ENCODE measurements around the gene OAS3. TPM values are rescaled to one million over a fixed set of nuclear protein-coding genes. Genes with fewer than 3 reads are reported as not detected.

The OAS3 gene
- total and polyA plus RNA-seq, 10 of the 15 experiments (the other 5 are each of a cell fraction or from before 2014, with no cell fraction given), result 5.1 to 107 (median 18.0) TPM

GRCh38 chr12:112907415-112908157 is 30.7 kb upstream of the OAS3 start:
- 14% methylated on average over 7 of the region's 7 CpGs for WGBS (ENCODE audit: insufficient coverage, insufficient replicate concordance, low lambda C conversion rate, missing lambda C conversion rate)
- no peaks in the 10 kb centered on the region for H3K27me3 ChIP-seq (replicated peaks in 1 of 2; ENCODE audit: control insufficient read depth in 2 of 2, insufficient read depth in 2 of 2, low read length in 1 of 2)
- ChIA-PET CTCF (interaction anchor here (0.7 to 5.1 kb wide), 15 partner anchors 9 to 141 kb away, joined by 3 to 31 read pairs (median 4); partner anchors contain the start of genes OAS2 and OAS3), POLR2A (interaction anchor here (0.6 to 5.4 kb wide), 16 partner anchors 10 to 898 kb away, joined by 3 to 69 read pairs (median 3); partner anchors contain the start of genes OAS2 and OAS3), RAD21 (ENCODE audit: unreplicated experiment) (interaction anchor here (0.6 to 5.5 kb wide), 17 partner anchors 9 to 191 kb away, joined by 3 to 47 read pairs (median 5); partner anchors contain the start of genes OAS2 and OAS3), SMC1A (ENCODE audit: uncharacterized antibody, unreplicated experiment) (interaction anchor here (0.7 to 8.0 kb wide), 18 partner anchors 10 to 191 kb away, joined by 3 to 99 read pairs (median 4); partner anchors contain the start of genes OAS2 and OAS3)
- ATAC-seq, result peak; percentile 81
- peaks cover 22% of the 10 kb centered on the region for H3K9me3 ChIP-seq (replicated peaks; ENCODE audit: control insufficient read depth, insufficient read depth, low read length)
- no TSS peak for BruUV-seq (replicated peaks)
- peaks cover 40% of the 10 kb centered on the region for H3K79me2 ChIP-seq (ENCODE audit: control insufficient read depth, insufficient read depth, low read length)
- in situ Hi-C loops (cut with MboI), result no loop called here
- peak overlapping the region; percentile 79 for H3K4me2 ChIP-seq (ENCODE audit: control insufficient read depth, insufficient read depth)
- intact Hi-C loops (cut with micrococcal nuclease; ENCODE audit: unreplicated experiment), result loop anchor here (1.0 to 2.0 kb wide), 3 partner anchors 19 to 71 kb away; partner anchors contain the start of genes OAS2 and OAS3
- no peaks in the 10 kb centered on the region for H4K20me1 ChIP-seq (ENCODE audit: control insufficient read depth, insufficient read depth)
- H3K27ac ChIP-seq (ENCODE audit: control insufficient read depth, insufficient read depth), result peak overlapping the region; percentile 93
- H3K36me3 ChIP-seq (ENCODE audit: control insufficient read depth in 2 of 2, insufficient read depth in 2 of 2, low read length in 1 of 2), result peaks cover 0 to 31% of the 10 kb centered on the region in 2 experiments; a peak in 3 of 4 replicates
- peaks cover 19% of the 10 kb centered on the region for H3K4me1 ChIP-seq (ENCODE audit: control insufficient read depth, insufficient read depth, low read length)
- FAIRE-seq, result peak; percentile 87
- peak overlapping the region; percentile 85 for H3K4me3 ChIP-seq
- H3K9ac ChIP-seq (ENCODE audit: control insufficient read depth, insufficient read depth, low read length), result peak overlapping the region; percentile 81
- H2AFZ ChIP-seq (ENCODE audit: control insufficient read depth, low read depth, low read length), result no peak overlapping the region
- DNase-seq (ENCODE audit: low read depth, low spot score), result peak; percentile 59
- TF ChIP-seq MXI1 (IDR thresholded peaks at IDR 0.05; ENCODE audit: low read depth, low read length) (peak; percentile 15; the same call in 1 of the 2 replicates), RUNX3 (IDR thresholded peaks at IDR 0.05; ENCODE audit: low read length) (peak; percentile 35; the same call in 1 of the 2 replicates), RBBP5 (conservative IDR thresholded peaks at IDR 0.05) (no peak), KLF5 (IDR thresholded peaks at IDR 0.05; ENCODE audit: partially characterized antibody) (no peak), HCFC1 (IDR thresholded peaks at IDR 0.05; ENCODE audit: low read length) (no peak), SREBF2 (IDR thresholded peaks at IDR 0.05; ENCODE audit: low read length) (no peak), SMARCA5 (IDR thresholded peaks at IDR 0.05) (peak; percentile 55; the same call in 1 of the 2 replicates), IKZF2 (IDR thresholded peaks at IDR 0.05) (peak in 1 of 2 experiments; percentile 58; a peak in 1 of 4 replicates), ZNF274 (IDR thresholded peaks at IDR 0.05; ENCODE audit: insufficient read depth, insufficient read length) (no peak), CHD4 (IDR thresholded peaks at IDR 0.05) (no peak), EED (IDR thresholded peaks at IDR 0.05; ENCODE audit: low read depth) (0 out of 2 replicates have a peak, but pooled peaks have one; percentile 18), DPF2 (IDR thresholded peaks at IDR 0.05) (peak; percentile 60; the same call in 1 of the 2 replicates), GABPA (IDR thresholded peaks at IDR 0.05; ENCODE audit: low read depth) (no peak), ASH2L (IDR thresholded peaks at IDR 0.05; ENCODE audit: borderline replicate concordance, low read depth) (no peak), GATAD2B (conservative IDR thresholded peaks at IDR 0.05; ENCODE audit: low read depth) (no peak), NFYA (IDR thresholded peaks at IDR 0.05; ENCODE audit: borderline replicate concordance, low read depth, low read length) (no peak), FOXK2 (IDR thresholded peaks at IDR 0.05) (no peak), TCF12 (IDR thresholded peaks at IDR 0.05; ENCODE audit: low read depth, low read length) (peak; percentile 72; the same call in 1 of the 2 replicates), SMC3 (IDR thresholded peaks at IDR 0.05; ENCODE audit: borderline replicate concordance, low read length) (no peak), EGR1 (IDR thresholded peaks at IDR 0.05; ENCODE audit: borderline replicate concordance in 1 of 2, low read depth in 2 of 2, low read length in 2 of 2) (no peak), ZNF24 (IDR thresholded peaks at IDR 0.05) (no peak), BCL11A (IDR thresholded peaks at IDR 0.05; ENCODE audit: low read depth, low read length) (no peak), MEF2B (IDR thresholded peaks at IDR 0.05; ENCODE audit: partially characterized antibody, poor library complexity, severe bottlenecking) (no peak), PBX3 (IDR thresholded peaks at IDR 0.05; ENCODE audit: insufficient replicate concordance, low read depth, low read length) (no peak)
- TF ChIP-seq, protein P1, sequence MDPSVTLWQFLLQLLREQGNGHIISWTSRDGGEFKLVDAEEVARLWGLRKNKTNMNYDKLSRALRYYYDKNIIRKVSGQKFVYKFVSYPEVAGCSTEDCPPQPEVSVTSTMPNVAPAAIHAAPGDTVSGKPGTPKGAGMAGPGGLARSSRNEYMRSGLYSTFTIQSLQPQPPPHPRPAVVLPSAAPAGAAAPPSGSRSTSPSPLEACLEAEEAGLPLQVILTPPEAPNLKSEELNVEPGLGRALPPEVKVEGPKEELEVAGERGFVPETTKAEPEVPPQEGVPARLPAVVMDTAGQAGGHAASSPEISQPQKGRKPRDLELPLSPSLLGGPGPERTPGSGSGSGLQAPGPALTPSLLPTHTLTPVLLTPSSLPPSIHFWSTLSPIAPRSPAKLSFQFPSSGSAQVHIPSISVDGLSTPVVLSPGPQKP (IDR thresholded peaks at IDR 0.05; ENCODE audit: low read depth, low read length), result no peak
